OCI-LY1 (cell line): ENCODE measurements around the gene NF2.

Source experiments
- H2AFZ ChIP-seq: fragments of 200-600 bp; sonication (generic), shearing (Covaris generic); 2 replicates; pipeline ENCODE4 v1.6.0; 2014; ENCODE audit warnings: antibody characterized with exemption, mild to moderate bottlenecking, low read length
- H3F3A ChIP-seq: fragments of 200-600 bp; sonication (generic), shearing (Covaris generic); 2 replicates; pipeline ENCODE4 v1.6.0; 2014; ENCODE audit warnings: mild to moderate bottlenecking, antibody characterized with exemption, low read length, moderate library complexity; ENCODE audit not compliant: insufficient read depth
- H3K27ac ChIP-seq: fragments of 200-600 bp; sonication (generic); 2 replicates; pipeline ENCODE4 v1.5.1; 2014; ENCODE audit warnings: low read length, mixed run types, mild to moderate bottlenecking, low read depth; ENCODE audit not compliant: poor library complexity, severe bottlenecking
- H3K27me3 ChIP-seq: fragments of 200-600 bp; sonication (generic); 2 replicates; pipeline ENCODE4 v1.6.0; 2014; ENCODE audit warnings: antibody characterized with exemption, mild to moderate bottlenecking, low read length, moderate library complexity; ENCODE audit not compliant: insufficient read depth
- H3K36me3 ChIP-seq: fragments of 200-600 bp; sonication (generic); 2 replicates; pipeline ENCODE4 v1.6.1; 2014; ENCODE audit warnings: mild to moderate bottlenecking, antibody characterized with exemption, low read length, moderate library complexity, mixed read lengths; ENCODE audit not compliant: insufficient read depth
- H3K4me1 ChIP-seq: fragments of 200-600 bp; sonication (generic); 2 replicates; pipeline ENCODE4 v1.5.1; 2014; ENCODE audit warnings: mild to moderate bottlenecking, low read length, moderate library complexity; ENCODE audit not compliant: insufficient read depth, severe bottlenecking
- H3K4me2 ChIP-seq: fragments of 200-600 bp; sonication (generic), shearing (Covaris generic); 2 replicates; pipeline ENCODE4 v1.6.1; 2014; ENCODE audit warnings: low read length
- H3K4me3 ChIP-seq: fragments of 200-600 bp; sonication (generic); 2 replicates; pipeline ENCODE4 v1.5.1; 2014; ENCODE audit warnings: low read length, low read depth, mild to moderate bottlenecking, mixed read lengths; ENCODE audit not compliant: poor library complexity, severe bottlenecking
- H3K79me2 ChIP-seq: fragments of 200-600 bp; shearing (Covaris generic); 2 replicates; pipeline ENCODE4 v1.6.1; 2016; ENCODE audit warnings: mixed run types, low read length, mixed read lengths; ENCODE audit not compliant: insufficient read depth
- H3K9ac ChIP-seq: fragments of 200-600 bp; sonication (generic), shearing (Covaris generic); 2 replicates; pipeline ENCODE4 v1.6.1; 2014; ENCODE audit warnings: mild to moderate bottlenecking, low read length, mixed read lengths
- H3K9me2 ChIP-seq: fragments of 200-600 bp; sonication (generic), shearing (Covaris generic); 2 replicates; pipeline ENCODE4 v1.6.1; 2014; ENCODE audit warnings: low read depth, mild to moderate bottlenecking, low read length, mixed read lengths
- H3K9me3 ChIP-seq: fragments of 200-600 bp; shearing (Covaris generic); 2 replicates; pipeline ENCODE4 v1.6.1; 2014; ENCODE audit warnings: low read length, mixed read lengths
- H4K20me1 ChIP-seq: fragments of 200-600 bp; sonication (generic), shearing (Covaris generic); 2 replicates; pipeline ENCODE4 v1.6.0; 2016; ENCODE audit warnings: mild to moderate bottlenecking, low read length; ENCODE audit not compliant: insufficient read depth
- EZH2 ChIP-seq: fragments of 200-600 bp; sonication (generic), shearing (Covaris generic); IDR thresholded peaks from 2 replicates; pipeline ENCODE4 v1.8.0; 2017; ENCODE audit warnings: borderline replicate concordance, mixed run types, mild to moderate bottlenecking, antibody characterized with exemption, low read length, moderate library complexity, mixed read lengths
- TF ChIP-seq, protein P1 (sequence below): fragments of 200-600 bp; sonication (generic), shearing (Covaris generic); IDR thresholded peaks from 2 replicates; pipeline ENCODE4 v1.5.1; 2017; ENCODE audit warnings: mild to moderate bottlenecking, antibody characterized with exemption, low read length, moderate library complexity, mixed read lengths

The NF2 gene

DNA sequence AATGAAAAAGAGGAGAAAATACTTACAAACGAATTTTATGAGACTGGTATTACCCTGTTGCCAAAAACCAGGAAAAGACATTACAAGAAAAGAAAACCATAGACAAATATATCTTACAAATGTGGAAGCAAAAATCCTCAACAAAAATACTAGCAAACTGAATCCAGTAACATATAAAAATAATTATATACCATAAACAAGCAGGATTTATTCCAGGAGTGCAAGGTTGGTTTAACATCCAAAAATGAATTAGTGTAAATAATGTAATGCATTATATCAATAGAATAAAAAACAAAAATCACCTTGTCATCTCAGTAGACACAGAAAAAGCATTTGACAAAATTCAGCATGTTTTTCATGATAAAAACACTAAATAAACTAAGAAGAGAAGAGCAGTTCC, 7.3 kb downstream of the NF2 start:
- H3K27me3 ChIP-seq, result no peaks in the 10 kb centered on the region
- H3K9me3 ChIP-seq, result no peaks in the 10 kb centered on the region
- H4K20me1 ChIP-seq, result no peaks in the 10 kb centered on the region
- no peak overlapping the region for H3K4me2 ChIP-seq
- no peak overlapping the region for H2AFZ ChIP-seq
- TF ChIP-seq EZH2, result no peak
- TF ChIP-seq, protein P1, sequence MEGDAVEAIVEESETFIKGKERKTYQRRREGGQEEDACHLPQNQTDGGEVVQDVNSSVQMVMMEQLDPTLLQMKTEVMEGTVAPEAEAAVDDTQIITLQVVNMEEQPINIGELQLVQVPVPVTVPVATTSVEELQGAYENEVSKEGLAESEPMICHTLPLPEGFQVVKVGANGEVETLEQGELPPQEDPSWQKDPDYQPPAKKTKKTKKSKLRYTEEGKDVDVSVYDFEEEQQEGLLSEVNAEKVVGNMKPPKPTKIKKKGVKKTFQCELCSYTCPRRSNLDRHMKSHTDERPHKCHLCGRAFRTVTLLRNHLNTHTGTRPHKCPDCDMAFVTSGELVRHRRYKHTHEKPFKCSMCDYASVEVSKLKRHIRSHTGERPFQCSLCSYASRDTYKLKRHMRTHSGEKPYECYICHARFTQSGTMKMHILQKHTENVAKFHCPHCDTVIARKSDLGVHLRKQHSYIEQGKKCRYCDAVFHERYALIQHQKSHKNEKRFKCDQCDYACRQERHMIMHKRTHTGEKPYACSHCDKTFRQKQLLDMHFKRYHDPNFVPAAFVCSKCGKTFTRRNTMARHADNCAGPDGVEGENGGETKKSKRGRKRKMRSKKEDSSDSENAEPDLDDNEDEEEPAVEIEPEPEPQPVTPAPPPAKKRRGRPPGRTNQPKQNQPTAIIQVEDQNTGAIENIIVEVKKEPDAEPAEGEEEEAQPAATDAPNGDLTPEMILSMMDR, result no peak
- no peak overlapping the region for H3K9ac ChIP-seq
- H3K4me3 ChIP-seq, result no peak overlapping the region
- peaks cover 20% of the 10 kb centered on the region for H3K36me3 ChIP-seq
- peaks cover 50% of the 10 kb centered on the region for H3K79me2 ChIP-seq
- peaks cover 4% of the 10 kb centered on the region for H3K4me1 ChIP-seq
- H3K9me2 ChIP-seq, result no peaks in the 10 kb centered on the region
- H3K27ac ChIP-seq, result no peak overlapping the region
- H3F3A ChIP-seq, result no peaks in the 10 kb centered on the region

DNA sequence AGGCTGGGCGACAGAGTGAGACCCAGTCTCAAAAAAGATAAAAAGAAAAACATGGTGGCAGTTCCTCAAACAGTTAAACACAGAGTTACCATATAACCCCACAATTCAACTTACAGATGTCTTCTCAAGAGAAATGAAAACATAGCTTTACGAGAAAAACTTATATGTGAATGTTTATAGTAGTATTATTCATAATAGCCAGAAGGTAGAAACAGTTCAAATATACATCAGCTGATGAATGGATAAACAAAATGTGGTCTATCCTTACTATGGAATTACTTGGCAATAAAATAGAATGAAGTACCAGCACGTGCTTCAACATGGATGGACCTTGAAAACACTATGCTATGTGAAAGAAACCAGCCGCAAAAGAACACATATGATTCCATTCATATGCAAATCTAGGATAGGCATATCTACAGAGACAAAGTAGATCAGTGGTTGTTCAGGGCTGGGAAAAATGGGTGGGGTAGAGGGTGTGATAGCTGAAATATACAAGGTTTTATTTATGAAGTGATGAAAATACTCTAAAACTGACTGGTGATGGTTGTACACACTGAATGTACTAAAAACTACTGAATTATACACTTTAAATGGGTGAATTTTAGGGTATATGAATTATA, 12.4 kb downstream of the NF2 start:
- Histone ChIP-seq H3K4me2 (no peak overlapping the region), H4K20me1 (no peaks in the 10 kb centered on the region), H3K36me3 (no peaks in the 10 kb centered on the region; the same call in 1 of the 2 replicates), H3K79me2 (peaks cover 29% of the 10 kb centered on the region), H3F3A (no peaks in the 10 kb centered on the region), H3K9me3 (no peaks in the 10 kb centered on the region), H3K4me3 (no peak overlapping the region), H2AFZ (no peak overlapping the region), H3K9ac (no peak overlapping the region), H3K27ac (no peak overlapping the region), H3K4me1 (peaks cover 3% of the 10 kb centered on the region), H3K27me3 (no peaks in the 10 kb centered on the region), H3K9me2 (no peaks in the 10 kb centered on the region)
- TF ChIP-seq, protein P1, result no peak
- no peak for TF ChIP-seq EZH2

DNA sequence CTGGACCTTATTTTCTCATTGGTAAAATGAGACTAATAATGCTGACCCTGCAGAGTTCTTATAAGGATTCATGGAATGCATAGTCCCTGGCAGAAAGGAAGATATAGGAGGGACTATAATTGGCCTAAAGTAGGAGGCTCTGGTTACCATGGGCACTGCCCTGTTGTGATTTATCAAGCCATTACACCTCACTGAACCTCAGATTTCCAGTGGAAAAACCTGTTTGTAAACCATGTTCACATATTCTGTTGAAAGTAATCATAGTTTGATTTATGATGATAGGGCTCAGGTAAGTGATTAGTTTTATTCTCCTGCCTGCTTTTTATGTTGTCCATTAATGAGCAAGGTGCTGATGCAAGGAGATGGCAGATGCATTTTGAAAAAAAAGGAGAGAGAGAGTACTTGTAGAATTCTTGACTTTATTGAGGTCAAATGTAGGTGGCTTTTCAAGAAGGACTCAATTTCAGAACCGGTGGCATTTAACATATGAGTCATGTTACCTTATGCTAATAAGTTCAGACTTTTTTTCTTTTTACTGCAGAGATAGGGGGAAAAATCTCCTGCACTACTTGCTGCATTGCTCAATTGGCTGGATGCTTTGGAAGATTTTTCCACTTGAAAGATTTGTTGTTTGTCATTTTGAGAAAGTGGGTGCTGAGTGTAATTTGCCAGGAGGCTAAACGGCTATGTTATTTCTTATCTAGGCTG, 14.6 kb downstream of the NF2 start:
- H3K79me2 ChIP-seq, result 0 out of 2 replicates have a peak, but pooled peaks cover 25% of the 10 kb centered on the region
- H3F3A ChIP-seq, result no peaks in the 10 kb centered on the region
- H3K9me3 ChIP-seq, result no peaks in the 10 kb centered on the region
- H2AFZ ChIP-seq, result no peak overlapping the region
- no peaks in the 10 kb centered on the region for H3K27me3 ChIP-seq
- H3K9ac ChIP-seq, result no peak overlapping the region
- H4K20me1 ChIP-seq, result no peaks in the 10 kb centered on the region
- H3K4me3 ChIP-seq, result no peak overlapping the region
- H3K4me2 ChIP-seq, result no peak overlapping the region
- no peak for TF ChIP-seq EZH2
- TF ChIP-seq, protein P1, result no peak
- H3K27ac ChIP-seq, result no peak overlapping the region
- H3K4me1 ChIP-seq, result peaks cover 15% of the 10 kb centered on the region
- no peaks in the 10 kb centered on the region; the same call in 1 of the 2 replicates for H3K36me3 ChIP-seq
- H3K9me2 ChIP-seq, result no peaks in the 10 kb centered on the region
